Measurements from ENCODE around the gene NCOA5.

The NCOA5 gene

GRCh38 chr20:46012921-46013320, 76.8 kb downstream of the NCOA5 start:
- H3K4me3 ChIP-seq (ENCODE audit: control insufficient read depth, low read depth, low read length), result no peak overlapping the region
- no peak for DNase-seq (ENCODE audit: low read depth)
- TF ChIP-seq, protein P1, sequence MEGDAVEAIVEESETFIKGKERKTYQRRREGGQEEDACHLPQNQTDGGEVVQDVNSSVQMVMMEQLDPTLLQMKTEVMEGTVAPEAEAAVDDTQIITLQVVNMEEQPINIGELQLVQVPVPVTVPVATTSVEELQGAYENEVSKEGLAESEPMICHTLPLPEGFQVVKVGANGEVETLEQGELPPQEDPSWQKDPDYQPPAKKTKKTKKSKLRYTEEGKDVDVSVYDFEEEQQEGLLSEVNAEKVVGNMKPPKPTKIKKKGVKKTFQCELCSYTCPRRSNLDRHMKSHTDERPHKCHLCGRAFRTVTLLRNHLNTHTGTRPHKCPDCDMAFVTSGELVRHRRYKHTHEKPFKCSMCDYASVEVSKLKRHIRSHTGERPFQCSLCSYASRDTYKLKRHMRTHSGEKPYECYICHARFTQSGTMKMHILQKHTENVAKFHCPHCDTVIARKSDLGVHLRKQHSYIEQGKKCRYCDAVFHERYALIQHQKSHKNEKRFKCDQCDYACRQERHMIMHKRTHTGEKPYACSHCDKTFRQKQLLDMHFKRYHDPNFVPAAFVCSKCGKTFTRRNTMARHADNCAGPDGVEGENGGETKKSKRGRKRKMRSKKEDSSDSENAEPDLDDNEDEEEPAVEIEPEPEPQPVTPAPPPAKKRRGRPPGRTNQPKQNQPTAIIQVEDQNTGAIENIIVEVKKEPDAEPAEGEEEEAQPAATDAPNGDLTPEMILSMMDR (IDR thresholded peaks at IDR 0.05; ENCODE audit: control insufficient read depth, insufficient read depth, low read depth, low read length, missing control alignments), result no peak

DNA sequence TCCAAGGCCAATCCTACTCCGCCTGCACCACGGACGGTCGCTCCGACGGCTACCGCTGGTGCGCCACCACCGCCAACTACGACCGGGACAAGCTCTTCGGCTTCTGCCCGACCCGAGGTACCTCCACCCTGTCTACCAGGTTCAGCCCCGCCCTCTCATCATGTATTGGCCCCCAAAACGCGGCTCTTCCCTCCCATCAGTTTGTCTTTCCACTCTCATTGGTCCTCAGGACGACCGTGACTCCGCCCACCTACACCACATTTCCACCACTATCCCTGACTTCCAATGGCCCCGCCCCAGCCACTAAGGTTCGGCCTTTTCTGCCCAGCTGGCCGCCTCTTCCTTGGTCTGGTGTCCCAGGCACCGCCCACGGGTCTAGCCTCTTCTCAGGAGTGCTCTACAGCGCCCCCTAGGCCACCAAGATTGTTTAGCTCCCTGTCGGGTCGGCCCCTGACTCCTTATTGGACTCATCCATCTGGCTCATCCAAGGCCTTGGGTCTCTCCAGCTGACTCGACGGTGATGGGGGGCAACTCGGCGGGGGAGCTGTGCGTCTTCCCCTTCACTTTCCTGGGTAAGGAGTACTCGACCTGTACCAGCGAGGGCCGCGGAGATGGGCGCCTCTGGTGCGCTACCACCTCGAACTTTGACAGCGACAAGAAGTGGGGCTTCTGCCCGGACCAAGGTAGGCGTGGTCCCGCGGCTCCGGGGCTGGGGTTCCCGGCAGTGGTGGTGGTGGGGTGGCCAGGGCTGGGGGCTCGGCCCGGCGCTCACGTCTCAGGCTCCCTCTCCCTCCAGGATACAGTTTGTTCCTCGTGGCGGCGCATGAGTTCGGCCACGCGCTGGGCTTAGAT, 77.9 kb downstream of the NCOA5 start:
- DNase-seq (ENCODE audit: low read depth), result no peak
- TF ChIP-seq, protein P1 (IDR thresholded peaks at IDR 0.05; ENCODE audit: control insufficient read depth, insufficient read depth, low read depth, low read length, missing control alignments), result peak; percentile 24
- H3K4me3 ChIP-seq (ENCODE audit: control insufficient read depth, low read depth, low read length), result no peak overlapping the region
